ENCODE measurements around the gene LRRC4.

Gene LRRC4

DNA sequence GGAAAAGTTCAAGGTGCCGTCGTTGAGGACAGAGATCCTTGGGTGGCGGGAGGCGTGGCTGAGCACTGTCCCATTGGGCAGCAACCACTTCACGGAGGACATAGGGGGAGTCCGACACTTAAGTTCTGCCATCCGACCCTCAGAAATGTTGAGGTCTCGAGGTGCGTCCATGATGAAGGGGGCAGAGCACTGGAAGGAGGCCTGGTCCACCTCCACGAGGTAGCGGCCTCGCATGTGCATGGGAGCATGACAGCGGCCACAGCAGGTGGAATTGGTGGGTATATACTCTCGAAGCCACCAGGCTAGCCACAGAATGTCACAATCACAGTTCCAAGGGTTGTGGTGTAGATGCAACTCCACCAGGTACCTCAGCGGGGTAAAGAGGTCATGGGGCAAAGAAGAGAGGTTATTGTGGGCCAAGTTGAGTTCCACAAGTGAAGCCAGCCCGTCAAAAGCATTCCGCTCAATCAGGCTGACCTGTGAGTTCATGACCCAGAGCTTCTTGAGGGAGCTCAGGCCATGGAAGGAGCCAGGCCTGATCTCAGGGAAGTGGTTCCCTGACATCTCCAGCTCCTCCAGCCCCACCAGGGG is 1.7 kb downstream of the LRRC4 start:
- no peak for DNase-seq (ENCODE audit: low read depth)

DNA sequence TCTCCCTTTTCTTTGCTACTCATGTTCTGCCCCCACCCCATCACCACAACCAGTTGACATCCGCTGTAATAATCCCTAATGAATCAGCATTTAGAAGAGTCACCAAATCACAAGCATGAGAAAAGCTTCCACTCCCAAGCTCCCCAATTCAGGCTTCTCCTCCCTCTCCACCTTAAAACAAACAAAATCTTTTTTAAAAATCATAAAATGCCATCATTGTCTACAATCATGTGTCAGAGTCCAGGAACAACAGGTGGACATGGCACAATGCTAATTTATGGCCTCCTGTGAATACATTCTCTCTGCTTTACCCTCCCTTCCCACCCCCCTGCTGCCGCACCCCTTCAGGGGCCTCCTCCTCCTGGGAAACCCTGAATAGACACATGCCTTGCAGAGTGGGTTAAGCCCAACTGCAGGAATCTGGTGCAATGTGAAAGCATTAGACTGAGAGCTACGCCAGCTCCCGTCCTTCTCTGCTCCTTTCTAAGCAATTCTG is 3.7 kb downstream of the LRRC4 start:
- no peak for DNase-seq (ENCODE audit: low read depth)

DNA sequence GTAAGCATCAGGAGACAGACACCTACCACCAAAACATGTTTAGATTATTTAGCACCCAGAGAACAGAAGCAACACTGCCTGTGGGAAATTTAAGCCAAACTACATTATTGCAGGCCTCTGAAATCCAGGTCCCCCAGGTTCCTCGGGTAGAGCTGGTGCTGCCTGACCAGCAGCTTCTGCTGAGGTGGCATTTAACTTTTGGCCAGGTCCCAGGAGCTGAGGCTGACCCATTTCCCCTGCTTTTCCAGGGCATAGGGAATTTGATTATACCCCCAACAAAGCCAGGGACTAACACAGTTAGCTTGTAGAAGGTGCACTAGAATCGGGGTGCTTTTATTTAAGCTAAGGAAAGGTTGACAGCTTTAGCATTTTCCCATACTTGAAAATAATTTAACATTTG is 4.7 kb downstream of the LRRC4 start:
- no peak for DNase-seq (ENCODE audit: low read depth)

DNA sequence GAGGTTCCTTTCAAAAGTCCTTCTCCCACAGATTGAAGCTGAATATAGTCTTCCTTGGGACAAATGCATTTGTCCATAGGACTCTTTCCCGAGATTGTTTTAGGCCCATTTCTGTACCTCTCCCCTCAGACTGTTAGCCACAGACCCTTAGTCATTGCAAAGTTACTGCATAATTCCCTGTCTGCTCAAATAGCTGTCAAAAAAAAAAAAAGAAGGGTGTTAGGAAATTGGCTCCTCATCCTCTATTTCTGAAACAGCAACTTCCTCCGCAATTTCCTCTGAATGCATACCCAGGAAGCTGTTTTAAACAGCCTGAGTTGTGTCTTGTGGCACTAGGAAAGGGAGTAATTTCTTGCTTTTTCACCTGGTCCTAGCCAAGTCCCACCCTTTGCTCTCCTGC is 5.4 kb downstream of the LRRC4 start:
- no peak for DNase-seq (ENCODE audit: low read depth)

DNA sequence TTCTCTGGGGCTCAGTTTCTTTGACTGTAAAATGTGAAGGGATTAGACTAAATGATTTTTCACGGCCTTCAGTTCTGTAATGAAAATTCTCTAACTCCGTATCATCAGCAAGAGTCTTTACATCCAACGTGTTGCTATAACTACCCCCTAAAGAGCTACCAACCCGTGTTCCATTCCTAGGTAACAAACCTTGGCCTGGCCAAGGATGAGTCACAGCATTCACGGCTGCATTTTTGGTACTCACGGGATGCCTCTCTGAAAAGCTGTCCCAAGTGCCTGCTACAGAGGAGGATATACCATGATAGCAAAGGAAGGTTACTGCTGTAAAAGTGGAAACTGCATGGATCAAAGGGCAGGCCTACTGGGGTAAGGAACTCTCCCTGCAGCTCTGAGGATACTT is 5.9 kb downstream of the LRRC4 start:
- no peak for DNase-seq (ENCODE audit: low read depth)

DNA sequence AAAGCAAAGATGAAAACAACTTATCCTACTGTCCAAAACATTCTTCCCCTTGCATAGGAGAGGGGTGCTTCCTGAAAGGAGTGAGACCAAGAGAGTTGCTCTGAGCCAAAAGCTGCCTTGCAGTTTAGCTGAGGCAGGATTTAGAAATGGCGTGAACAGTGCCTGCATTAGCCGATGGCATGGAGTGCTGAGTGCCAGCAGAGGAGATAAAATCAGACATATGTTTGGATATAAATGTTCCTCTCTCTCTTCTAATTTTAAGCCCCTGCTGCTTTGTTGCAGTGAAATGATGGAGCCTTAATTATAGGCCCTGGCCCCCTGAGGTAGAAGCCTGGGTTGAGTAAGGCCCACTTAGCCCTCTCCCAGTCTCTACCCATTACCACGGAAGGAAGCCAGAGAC is 7.1 kb downstream of the LRRC4 start:
- DNase-seq (ENCODE audit: low read depth) = no peak

DNA sequence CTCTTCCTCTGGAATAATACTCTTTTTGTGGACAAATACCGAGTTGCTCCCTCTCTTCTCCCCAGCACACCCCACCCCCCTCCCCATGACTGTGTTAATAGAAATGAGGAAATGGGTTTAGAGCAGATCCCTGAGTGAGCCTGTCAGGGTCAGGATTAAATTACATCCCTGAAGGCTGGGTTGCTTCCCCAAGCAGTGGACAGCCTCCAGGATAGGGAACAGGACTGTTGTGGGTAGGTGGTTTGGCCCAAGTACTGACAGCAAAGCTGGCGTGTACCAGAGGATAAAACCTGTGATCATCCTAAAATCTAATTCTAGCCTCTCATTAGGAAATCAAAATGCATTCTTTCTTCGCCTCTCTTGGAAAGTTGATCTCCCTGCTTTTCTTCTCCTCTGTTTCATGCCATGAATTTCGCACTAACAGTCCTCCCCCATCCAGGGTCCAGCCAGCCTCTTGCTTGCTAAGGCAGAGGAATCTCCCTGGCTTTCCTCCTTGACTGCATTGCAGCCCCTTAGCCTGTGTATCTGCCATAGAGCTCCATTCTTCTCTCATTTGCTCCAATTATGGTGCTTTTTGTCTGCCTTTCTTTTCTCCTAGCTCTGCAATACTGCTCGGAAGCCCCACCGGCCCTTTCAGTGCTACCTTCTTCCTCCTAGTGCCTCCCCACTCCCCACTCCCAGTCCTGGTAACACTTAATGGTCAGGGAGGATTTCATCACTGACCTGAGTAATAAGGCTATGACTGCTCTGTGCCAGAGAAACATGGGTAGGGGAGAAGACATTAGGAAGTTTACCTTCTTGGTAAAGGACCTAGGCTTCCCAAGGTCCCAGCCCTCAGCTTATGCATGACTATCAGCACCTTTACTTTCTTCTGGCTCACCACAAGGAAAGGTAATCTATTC is 8.4 kb downstream of the LRRC4 start:
- DNase-seq (ENCODE audit: low read depth) = no peak

DNA sequence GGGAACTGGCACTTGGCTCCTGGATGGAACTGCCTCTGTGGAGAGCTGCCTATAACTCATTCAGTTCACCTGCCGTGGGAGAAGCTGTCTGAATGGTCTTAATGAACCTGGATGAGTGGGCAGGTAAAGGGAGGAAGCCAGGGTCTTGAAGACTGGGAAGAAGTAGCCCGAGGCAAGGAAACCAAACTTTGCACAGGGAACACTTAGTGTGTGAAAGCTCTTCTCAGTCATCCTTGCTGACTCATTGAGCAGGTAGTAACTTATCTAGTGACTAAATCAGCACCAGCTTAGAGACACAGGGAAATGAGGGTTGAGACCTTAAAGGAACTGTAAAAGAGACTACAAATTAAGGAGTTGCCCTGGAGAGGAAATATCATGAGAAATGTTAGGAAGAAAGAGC is 9.9 kb downstream of the LRRC4 start:
- DNase-seq (ENCODE audit: low read depth) = no peak

DNA sequence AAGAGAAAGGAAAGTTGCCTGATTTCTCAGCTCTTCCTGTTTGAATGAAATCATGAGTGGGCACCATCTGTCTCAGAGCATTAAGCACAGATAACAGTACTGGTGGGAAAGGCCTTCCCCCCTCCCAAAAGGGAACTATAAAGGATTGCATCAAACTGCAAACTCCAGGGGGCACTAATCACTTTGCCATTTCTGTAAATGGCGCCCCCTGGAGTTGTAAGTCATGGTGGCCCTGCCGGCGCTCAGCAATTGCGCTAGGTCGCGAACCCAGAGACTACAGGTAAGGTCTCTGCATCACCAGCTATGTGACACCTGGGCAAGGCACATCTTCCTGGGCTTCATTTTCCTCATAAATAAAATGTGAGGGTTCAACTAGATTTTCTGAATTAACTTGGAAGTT is 11.1 kb downstream of the LRRC4 start:
- DNase-seq (ENCODE audit: low read depth) = no peak

DNA sequence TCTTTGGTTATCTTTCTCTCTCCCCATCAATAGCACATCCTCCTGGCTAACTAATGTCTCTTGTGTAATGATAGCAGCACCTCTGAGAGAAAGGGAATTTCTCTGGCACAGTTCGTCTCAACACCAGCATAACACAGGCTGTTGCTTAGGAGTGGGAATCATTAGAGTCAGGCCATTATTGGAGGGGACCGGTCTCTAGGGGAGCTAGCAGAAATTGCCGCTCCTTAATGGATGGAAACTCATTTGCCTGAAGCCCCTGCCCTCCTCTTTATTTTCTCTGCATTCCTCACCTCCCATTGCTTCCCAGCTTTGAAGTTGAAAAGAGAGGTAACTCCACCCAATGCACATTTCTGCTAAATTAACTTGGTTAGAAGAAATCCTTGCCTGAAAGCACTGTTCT is 11.9 kb downstream of the LRRC4 start:
- DNase-seq (ENCODE audit: low read depth) = no peak

DNA sequence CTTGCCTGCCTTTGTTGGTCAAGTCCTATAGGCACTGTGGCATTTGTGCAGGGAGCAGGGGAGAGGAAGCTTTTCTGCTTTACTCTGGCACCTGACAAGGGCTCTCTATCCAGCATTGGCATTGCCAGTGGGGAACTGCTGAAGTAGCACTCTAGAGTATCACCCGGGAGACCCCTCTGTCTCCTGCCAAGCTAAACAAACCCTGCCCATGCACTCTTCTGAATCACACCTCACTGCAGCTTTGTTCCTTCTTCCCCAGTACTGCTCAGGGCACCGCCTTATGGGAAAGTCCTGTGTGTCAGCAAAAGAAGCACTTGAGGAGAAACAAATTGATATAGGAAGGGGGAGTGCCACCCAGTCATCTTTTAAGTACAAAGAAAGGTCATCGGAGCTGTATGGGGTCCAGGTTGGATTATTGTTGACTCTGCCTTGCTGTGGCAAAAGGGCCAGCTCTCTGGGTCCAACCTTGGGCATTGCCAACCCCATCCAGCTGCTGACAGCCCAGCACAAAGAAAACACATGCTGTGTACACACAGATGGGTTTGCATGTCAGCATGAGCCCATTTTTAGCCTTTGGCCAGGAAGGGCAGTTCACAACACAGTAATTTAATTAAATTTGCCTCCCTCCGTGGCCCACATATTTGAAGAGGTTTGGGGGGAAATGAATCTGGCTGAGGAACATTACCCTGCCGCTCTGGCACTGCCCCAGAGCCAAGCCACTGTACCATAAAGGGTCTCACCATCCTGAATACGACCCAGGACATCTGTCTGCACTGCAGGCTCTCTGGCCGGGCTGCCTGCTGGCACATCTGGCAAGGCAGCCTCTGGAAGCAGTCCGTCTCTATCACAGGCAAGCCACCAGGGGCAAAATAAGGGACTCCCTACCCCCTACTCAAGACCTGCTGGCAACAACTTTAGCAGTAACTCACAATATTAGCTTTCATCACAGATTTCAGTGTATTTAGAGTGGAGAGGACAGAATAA is 13.1 kb downstream of the LRRC4 start:
- no peak for DNase-seq (ENCODE audit: low read depth)

DNA sequence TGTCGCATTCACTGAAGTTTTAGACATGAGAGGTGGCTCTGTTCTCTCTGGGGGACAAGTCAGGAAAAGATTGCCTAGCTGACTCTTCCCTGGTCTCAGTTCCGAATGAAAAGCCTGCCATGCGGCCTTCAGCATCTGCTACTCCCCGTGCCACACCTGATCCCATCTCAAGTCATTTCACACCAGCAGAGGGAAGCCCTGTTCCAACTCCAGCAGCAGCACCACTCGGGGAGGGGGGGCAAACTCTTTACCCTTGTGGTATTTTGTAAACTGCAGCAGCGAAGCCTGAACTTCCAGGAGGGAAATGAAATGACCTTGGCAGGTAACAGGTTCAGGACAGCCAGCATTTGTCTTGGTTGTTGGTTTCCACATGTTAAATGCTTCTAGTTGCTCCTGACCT is 13.8 kb downstream of the LRRC4 start:
- DNase-seq (ENCODE audit: low read depth) = no peak

DNA sequence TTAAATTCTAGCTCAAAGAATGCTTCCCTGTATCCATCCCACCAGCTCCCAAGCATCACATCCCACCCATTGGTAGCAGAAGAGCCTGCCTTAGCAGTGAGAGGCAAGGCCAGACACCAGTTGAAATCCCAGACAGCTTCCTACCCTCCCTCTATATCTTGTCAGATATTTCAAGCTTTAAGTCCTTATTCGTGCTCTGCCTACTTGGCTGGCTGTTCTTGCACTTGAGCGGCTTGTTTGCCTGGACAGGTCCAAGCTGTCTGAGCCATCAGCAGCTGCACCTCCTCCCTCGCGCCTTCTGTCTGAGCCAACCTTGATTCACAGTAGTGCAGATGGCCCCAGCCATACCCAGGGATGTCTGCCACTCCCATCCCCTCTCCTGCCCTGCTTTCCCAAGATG is 16.4 kb downstream of the LRRC4 start:
- DNase-seq (ENCODE audit: low read depth) = no peak

DNA sequence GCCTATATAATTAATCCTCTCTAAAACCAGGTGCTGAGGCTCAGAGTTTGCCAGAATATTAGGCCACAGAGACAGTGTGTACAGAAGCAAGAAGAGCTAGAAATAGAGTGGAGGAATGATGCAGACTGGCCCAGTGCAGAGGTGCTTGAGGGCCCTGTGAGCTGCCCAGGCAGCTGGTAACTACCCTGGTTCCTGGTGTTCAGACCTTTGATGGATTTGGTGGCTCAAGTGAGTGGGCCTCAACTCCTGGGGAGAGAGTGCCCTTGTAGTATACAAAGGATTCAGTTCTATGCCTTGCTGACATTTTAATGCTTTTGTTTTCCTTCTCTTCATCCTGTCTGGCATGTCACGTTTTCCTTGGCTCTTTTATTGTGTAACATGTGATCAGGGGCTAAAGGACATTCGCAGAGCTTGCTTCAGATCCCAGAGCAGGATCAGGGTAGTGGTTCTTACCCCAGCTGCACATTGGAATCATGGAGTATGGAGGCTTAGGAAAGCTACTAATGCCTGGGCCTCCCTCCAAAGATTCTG is 20.0 kb downstream of the LRRC4 start:
- no peak for DNase-seq (ENCODE audit: low read depth)

DNA sequence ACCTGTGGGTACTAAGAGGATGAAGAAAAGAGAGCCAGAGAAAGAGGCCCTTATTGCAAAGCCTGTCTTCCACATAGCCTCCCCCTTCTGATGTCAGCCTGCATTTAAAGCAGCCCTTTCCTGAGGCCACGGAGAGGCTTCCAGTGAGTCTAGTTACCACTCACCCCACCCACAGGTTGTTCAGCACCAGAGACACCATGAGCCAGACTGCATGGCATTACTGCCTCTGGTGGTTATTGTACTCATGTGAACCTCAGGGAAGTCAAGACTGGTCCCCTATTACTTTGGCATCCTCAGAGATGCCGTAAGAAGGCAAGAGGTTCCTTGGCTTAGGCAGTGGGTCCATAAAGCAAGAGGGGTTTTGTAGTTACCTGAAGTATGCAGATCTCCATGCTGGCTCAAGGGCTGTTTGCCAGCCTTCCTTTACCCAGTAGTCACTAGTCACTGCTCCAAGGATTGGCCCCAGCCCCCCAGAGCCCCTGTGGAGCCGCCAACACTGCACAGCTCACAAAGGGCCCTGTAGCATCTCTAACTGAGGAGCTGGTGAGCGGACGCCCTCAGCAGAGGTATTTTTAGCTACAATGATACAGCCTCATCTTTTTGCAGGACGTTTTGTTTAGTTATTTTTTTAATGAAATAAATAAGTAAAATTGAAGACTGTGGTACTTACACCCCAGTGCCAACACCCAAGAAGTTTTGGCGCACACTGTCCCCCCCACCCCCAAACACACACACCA is 20.7 kb downstream of the LRRC4 start:
- DNase-seq (ENCODE audit: low read depth) = no peak

DNA sequence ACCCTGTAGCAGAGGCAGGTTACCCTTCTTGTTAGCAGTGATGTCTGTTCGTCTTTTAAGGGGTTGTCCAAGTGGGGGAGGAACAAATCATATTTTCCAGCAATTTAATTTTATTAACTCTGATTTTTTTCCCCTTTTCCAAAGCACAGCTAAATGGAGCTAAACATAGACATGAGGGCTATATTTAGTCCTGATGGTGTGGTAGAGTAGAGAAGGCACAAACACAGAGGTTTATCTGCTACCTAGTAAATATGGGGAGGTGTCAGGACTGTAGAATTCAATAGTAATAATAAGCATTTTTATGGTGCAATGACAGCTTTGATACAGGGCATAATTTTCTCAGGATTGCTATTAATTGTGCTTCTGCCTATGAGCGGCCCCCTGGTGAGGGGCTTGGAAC is 22.5 kb downstream of the LRRC4 start:
- DNase-seq (ENCODE audit: low read depth) = no peak

DNA sequence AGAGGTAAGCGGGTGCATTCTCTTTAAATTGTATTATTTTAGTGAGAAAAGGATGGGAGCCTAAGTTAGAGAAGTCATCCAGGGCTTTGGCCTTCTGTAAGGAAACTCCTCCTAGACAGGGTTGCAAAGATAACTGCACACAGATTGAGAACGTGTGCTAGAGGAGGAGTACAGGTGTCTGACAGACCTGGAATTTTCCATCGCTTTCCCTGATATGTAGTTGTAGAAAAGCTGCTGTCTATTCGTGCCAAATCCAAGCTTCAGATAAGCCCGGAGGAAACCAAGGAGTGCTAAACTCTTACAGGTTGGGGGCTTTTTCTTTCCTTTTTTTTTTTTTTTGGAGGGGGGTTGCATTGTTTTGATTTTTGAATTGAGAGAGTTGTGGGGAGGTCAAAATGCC is 23.1 kb downstream of the LRRC4 start:
- no peak for DNase-seq (ENCODE audit: low read depth)

DNA sequence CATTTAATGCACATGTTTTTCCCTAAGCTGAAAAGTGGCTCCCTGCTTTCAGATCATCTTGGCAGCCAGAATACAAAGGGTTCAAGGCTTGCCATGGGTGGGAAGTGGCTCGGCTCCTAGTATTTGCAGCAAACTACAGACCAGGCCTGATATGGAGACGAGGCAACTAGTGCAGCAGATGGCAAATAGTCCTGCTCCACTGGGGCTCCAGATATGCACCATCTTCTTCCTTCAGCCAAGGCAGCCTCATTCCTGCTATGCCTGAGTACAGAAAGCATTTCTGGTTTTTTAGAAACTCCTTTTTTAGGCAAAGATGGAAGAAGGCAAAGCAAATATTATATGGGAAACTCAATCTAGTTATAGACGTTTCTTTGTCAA is 23.9 kb downstream of the LRRC4 start:
- no peak for DNase-seq (ENCODE audit: low read depth)

DNA sequence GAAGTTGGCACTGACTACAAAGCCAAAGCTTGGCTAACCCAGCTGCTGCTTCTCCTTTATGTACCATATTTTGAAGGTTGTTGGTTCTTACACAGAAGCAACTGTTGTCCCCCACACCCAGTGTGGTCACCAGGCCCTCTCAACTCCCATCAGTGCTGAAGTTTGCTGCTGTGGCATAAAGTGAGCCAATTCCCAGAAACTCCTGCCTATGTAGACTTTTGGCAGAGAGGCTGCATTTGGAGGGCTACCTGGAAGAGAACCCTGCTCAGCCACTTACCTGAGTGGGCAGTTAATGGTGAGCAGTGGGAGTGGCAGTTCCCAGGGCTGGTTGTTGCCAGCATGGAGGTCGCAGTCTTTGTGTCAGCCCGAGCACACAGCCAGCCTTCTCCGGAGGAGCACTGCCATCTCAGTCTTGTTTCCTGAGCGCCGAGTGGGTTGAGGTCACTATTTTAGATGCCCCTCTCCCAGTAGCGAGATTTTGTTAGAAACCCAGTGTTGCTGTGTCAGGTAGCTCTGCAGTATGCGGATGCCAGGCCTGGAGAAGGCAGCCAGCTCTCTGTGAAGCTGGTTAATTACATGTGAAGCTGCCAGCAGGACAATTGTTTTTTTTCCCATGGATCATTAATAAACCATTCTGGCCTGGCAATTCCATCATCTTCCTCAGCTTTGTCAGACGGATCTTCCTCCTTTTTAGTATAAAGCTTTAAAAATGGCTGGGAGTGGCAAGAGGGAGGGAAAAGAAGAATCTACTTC is 24.5 kb downstream of the LRRC4 start:
- DNase-seq (ENCODE audit: low read depth) = no peak

DNA sequence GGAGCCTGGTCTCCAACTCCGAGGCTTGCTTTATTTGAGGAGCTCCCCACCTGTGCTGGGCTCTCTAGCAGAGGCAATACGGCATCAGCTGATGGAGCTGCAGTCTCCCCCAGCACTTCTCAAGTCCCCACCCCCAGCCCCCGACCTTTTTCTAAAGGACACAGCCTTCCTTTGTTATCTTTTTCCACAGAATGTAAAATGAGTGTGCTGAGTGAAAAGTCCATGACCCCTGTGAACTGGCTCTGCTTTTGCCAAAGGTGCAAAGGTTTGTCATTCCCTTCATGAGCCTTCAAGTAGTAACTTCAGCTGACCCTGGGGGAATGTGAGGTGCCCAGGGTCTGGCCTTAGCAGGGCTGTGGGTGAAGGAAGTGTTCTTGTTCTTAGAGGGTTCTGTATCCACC is 25.5 kb downstream of the LRRC4 start:
- no peak for DNase-seq (ENCODE audit: low read depth)

DNA sequence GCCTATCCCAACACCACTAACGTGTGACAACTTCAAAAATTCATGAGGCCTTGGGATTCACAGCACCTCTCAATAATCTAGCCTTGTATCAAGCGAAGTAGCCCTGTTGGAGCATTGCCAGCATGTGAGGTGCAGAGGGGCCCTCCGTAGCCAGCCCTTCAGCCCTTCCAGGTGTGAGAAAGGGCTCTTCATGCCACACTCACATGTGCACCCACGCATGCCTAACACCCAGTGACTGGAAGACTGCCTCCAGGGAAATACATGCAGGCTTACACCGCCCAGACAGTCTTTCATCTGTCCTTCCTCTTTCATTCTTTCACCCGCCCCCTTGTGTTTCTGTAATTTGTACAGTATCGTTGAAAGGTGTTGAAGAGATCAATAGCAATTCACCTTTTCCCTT is 26.1 kb downstream of the LRRC4 start:
- DNase-seq (ENCODE audit: low read depth) = no peak

All from activated T-helper 9 cell treated with anti-CD3 and anti-CD28 coated beads, Interleukin-2, amount 50 U/mL, for 16 hours (primary cell).